ENCODE data around the gene ZMYM2.
"Not testable (repeated sequence)": the region's sequence is repeated elsewhere in the genome, so short reads cannot be mapped to it uniquely, and the experiment has no call there.

ZMYM2 gene

GRCh38 chr13:19984430-19985218 is 26.1 kb downstream of the ZMYM2 start:
- DNase-seq = peak; percentile 70

- no peak for DNase-seq
These were observed 26.7 kb downstream of the ZMYM2 start for GRCh38 chr13:19985219-19985556.

GRCh38 chr13:19991531-19991930 is 33.0 kb downstream of the ZMYM2 start:
- no peak for DNase-seq

- no peak for DNase-seq
These were observed 34.5 kb downstream of the ZMYM2 start for GRCh38 chr13:19993024-19993423.

GRCh38 chr13:19998960-19999359 is 40.4 kb downstream of the ZMYM2 start:
- DNase-seq = no peak

- no peak for DNase-seq
These were observed 41.6 kb downstream of the ZMYM2 start for GRCh38 chr13:20000062-20000552.

- peak; percentile 23 for DNase-seq
These were observed 43.1 kb downstream of the ZMYM2 start for GRCh38 chr13:20001366-20002190.

GRCh38 chr13:20002787-20003186 is 44.3 kb downstream of the ZMYM2 start:
- no peak for DNase-seq

GRCh38 chr13:20006206-20006605 is 47.7 kb downstream of the ZMYM2 start:
- DNase-seq = no peak

- no peak for DNase-seq
These were observed 57.2 kb downstream of the ZMYM2 start for GRCh38 chr13:20015763-20016162.

- no peak for DNase-seq
These were observed 58.3 kb downstream of the ZMYM2 start for GRCh38 chr13:20016649-20017364.

GRCh38 chr13:20017365-20017711 is 58.8 kb downstream of the ZMYM2 start:
- DNase-seq = no peak

GRCh38 chr13:20019043-20019442 is 60.5 kb downstream of the ZMYM2 start:
- peak; percentile 56 for DNase-seq

- no peak for DNase-seq
These were observed 66.2 kb downstream of the ZMYM2 start for GRCh38 chr13:20024702-20025101.

GRCh38 chr13:20028953-20029352 is 70.4 kb downstream of the ZMYM2 start:
- no peak for DNase-seq

- DNase-seq = no peak
These were observed 75.0 kb downstream of the ZMYM2 start for GRCh38 chr13:20033486-20033885.

- no peak for DNase-seq
These were observed 76.6 kb downstream of the ZMYM2 start for GRCh38 chr13:20035130-20035529.

GRCh38 chr13:20037908-20038307 is 79.4 kb downstream of the ZMYM2 start:
- DNase-seq = no peak

- DNase-seq = not testable (repeated sequence)
These were observed 84.1 kb downstream of the ZMYM2 start for GRCh38 chr13:20042603-20043002.

GRCh38 chr13:20043207-20043925 is 84.8 kb downstream of the ZMYM2 start:
- no peak for DNase-seq

GRCh38 chr13:20044086-20044485 is 85.6 kb downstream of the ZMYM2 start:
- DNase-seq = no peak

- no peak for DNase-seq
These were observed 87.5 kb downstream of the ZMYM2 start for GRCh38 chr13:20045950-20046548.
